NCI-H774 (cell line): ENCODE data around the gene ZNF839.
"Not testable (repeated sequence)": the region's sequence is repeated elsewhere in the genome, so short reads cannot be mapped to it uniquely, and the experiment has no call there.

ENCODE experiments used
- DNase-seq: peaks from one replicate; lab custom pipeline; 2025; lab: John Stamatoyannopoulos, UW

ZNF839 gene

DNA sequence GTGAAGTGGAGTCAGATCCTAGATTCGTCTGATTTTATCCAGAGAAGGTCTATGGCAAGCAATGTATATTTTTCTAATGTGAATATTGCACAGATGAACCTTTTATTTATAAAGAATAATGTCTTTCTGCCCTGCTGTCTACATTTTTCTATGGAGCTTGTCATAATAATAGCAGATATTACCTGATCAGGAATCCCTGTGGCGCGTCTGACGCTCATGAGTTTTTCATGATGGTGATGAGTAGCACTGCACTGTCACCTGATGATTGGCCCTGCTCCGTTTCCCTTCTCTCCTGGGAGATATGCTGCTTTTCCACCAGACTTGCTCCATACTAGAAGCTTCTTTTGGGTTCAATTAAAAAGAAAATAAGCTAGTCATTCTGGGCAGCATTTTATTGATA, 22.7 kb downstream of the ZNF839 start:
- no peak for DNase-seq

DNA sequence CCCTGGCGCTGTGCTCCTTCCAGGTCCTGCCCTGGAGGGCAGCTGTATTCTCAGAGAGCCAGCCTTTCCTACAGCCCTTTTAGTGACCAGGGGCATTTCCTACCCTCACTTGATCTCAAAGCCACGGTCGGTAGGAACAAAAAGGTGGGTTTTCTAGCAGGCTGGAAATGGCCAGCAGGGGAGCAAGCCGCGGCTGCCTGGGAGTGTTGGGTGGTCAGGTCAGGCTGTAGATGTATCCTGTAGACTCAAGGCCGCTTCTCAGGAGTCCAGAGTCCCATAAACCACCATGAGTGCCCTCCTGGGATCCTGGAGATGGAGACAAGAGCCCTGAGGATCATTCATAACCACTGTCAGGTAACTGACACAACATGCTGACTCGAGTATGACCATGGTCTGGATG, 24.5 kb downstream of the ZNF839 start:
- no peak for DNase-seq

DNA sequence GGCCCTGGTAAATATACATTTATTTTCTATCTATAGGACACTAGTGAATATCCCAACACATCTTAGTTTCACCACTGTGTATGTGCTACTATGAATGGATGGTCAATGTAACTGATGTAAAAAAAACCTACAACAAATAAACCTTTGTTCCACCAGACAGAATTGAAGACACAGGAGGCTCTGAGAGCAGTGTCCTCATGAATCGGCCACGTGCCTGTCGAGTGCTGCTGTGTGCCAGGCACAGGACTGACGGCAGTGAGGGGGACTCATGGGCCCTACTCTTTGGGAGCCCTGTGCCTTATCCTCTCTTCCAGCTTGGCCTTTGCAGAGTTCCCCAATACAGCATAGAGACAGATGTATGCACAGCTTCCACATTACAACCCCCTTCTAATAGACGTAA, 24.9 kb downstream of the ZNF839 start:
- no peak for DNase-seq

DNA sequence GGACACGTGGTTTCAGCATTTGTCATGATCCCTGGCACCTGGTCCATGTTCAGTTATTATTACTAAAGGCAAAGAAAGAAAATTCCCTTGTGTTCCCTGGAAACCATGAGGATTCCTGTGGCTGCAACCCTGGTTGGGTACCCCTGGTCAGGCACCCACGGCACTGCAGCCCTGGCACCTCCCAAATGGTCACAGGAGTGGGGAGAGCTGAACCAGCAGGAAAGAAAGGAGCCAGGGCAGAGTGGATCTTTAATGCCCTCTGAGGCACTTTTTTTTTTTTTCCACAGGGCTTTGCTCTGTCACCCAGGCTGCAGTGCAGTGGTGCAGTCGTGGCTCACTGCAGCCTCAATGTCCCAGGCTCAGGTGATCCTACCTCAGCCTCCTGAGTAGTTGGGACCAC, 25.7 kb downstream of the ZNF839 start:
- DNase-seq, result no peak

DNA sequence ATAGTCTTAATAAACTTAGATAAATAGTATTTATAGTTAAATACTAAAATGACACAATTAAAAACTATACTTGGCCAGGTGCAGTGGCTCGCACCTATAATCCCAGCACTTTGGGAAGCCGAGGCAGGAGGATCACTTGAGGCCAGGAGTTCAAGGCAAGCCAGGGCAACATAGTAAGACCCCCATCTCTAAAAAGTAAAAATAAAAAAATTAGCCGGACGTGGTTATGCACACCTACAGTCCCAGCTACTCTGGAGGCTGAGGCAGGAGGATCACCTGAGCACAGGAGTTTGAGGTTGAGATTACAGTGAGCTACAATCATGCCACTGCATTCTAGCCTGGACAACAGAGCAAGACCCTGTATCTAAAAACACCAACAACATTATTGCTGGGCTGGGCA, 27.1 kb downstream of the ZNF839 start:
- no peak for DNase-seq

DNA sequence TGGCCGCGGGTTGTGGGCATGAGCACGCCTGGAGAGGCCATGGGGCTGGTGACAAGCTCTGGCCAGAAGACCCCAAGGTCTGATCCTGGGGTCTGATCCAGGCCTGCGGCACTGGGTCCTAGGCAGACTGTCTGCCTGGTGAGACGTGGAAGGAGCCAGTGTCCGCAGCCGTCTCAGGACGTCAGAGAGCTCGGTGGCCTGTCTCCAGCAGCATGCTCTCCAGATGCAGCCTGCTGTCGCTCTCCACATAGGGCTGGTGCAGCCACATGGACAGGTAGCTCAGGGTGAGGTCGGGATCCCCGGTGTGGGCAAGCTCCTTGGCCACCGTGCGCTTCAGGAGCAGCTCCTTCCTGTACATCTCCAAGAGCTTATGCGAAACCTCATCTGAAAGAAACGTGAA, 28.8 kb downstream of the ZNF839 start:
- no peak for DNase-seq

DNA sequence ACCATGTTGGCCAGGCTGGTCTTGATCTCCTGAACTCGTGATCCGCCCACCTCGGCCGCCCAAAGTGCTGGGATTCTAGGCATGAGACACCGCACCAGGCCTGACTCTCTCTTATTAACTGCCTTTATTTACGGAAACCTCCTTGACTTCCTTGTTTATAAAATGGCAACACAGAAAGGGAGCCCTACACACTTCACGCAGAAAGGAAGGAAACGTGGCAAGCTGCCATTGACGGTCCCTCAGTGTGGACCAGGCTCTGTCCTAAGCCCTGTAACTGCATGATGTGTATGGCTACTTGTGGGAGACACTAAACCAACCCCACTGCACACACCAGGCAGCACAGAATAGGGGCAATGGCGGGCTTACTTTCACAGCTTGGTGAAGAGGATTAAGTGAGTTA, 31.5 kb downstream of the ZNF839 start:
- DNase-seq, result no peak

DNA sequence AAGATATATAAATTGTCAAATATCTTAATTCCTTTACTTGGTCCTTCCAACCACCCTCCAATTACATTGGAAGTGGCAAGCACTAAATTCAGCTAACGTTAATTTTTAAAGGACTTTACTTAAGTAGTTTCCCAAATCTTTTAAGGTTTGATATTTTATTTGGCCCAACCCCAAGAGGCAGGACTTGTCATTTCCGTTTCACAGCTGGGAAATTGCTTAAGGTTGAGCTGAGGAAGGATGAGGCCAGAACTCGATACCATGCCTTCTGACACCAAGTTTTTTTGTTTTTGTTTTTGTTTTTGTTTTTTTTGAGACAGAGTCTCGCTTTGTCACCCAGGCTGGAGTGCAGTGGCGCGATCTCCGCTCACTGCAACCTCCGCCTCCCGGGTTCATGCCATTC, 32.0 kb downstream of the ZNF839 start:
- DNase-seq, result not testable (repeated sequence)

DNA sequence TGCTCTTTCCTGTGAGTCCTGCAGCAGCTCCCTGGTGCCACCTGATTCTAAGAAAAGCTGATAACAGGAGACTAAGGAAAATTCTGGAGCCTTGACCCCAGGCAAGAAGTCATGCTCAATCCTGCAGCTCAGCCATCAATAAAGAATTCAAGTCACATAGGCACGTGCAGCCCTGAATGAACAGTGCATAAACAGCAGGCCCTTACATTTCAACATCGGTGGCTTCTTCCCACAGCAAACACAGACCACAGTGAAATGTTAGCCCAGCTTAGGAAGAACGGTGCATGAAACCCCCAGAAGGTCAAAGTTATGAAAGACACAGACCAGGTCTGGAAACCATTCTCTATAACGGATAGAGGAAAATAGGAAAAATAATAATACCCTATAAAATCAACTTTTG, 32.7 kb downstream of the ZNF839 start:
- no peak for DNase-seq

DNA sequence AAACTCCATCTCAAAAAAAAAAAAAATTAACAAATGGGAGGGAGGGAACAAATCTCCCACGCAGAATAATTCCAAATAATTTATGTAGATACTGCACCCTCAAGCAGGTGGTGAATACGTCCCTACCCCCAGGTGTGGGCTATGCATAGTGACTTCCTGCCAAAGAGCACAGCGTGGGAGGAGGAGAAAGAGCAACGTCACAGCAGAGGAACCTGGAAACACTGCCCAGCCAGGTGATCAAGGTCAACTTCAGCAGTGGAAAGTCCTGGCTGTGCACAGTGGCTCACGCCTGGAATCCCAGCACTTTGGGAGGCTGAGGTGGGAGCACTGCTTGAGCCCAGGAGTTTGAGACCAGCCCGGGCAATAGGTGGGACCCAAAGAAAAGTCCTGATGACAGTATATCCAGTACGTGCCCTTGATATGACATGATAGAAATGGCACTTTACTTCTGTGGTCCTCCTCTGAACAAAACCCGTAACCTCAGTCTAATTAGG, 33.6 kb downstream of the ZNF839 start:
- DNase-seq, result no peak

DNA sequence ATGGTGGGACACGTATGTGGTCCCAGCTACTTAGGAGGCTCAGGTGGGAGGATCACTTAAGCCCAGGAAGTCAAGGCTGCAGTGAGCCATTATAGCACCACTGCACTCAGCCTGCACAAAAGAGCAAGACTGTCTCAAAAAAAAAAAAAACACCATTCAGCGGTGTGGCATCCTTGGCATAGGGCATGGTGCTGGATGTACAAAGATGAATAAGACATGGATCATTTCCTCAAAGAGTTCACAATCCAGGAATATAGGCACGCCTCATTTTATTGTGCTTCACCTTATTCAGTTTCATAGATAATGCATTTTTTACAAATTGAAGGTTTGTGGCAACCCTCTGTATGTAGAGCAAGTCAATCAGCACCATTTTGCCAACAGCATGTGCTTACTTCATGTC, 36.7 kb downstream of the ZNF839 start:
- DNase-seq, result no peak

DNA sequence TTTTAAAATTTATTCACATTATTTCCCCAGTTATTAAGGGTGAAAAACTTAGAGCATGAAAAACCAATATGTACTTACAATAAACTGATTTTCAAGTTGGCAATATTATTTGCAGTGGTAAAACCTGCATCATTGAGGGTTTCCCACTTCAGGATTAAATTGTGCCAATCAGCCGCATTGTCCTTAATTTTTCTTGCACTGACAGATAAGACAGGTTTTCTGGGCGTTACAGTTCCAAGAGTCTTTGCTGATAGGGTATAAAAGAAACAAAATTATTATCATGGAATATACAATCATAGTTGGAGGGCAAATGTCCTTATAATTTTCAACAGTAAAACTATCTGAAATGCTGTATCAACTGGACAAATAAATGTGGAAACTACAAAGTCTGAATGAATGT, 39.8 kb downstream of the ZNF839 start:
- DNase-seq, result no peak

DNA sequence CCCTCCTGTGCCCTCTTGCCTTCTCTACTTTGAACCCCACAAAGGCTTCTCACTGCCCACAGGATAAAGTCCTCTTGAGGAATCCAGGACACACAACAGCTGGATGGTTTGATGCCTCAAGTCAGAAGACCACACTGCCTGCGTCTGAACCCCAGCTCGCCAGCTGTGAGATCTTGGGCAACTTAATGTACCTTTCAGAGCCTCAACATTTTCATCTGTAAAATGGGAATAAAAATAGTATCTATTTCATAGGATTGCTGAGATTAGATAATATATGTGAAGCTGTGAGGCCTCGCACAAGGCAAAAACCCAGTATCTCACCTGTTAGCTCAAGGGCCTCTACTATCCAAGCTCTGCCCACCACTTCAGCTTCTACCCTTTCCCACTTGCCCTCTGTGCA, 40.8 kb downstream of the ZNF839 start:
- DNase-seq, result no peak

DNA sequence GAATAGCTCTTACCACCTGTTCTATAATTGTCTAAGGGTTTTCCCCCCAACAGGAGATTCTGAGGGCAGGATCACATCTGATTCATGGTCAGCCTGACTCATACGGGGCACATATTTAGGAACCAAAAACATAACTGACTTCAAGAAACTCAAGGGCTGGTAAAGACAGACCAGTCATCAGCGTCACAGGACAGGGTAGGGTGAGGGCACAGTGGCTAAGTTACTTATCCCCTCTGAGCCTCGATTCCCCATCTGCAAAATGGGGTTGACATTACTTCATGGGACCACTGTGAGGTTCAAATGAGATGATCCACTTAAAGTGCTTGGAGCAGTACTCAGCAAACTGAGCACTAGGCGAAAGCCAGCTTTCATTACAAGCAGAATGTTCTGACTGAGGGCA, 42.5 kb downstream of the ZNF839 start:
- no peak for DNase-seq

DNA sequence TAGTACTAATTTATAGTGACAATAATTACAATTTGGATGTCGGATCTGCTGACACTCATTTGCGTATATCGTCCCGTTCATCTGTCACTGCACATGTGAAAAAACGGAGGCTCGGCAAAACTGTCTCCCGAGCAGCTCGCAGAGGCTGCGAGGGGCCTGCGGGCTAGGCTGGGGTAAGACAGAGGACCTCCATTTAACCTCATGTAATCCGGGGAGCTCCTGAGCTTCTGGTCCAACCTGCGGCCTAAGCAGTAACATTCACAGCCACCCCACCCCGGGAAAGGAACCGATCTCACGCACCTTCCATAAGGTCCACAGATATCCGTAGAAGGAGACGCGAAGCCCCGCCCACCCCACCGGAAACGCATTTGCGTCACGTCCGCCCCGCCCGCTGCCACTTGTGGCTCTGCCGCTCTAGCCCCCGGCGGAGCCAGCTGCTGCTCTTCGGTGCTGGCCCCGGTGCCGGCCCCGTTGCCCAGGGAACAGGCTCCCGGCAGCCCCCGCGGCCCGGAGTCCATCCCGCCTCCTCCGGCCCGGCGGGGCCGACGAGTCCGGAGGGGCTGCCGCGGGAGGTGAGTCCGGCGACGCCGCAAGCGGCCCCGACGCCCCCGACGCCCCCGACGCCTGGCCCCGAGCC, 43.1 kb downstream of the ZNF839 start, which contains the start of the genes CINP and TECPR2:
Gene CINP, minus strand, starts transcription at position 346 of the 637 bp plus-strand sequence. Its CDS starts 39 bp downstream, at position 307.
Gene TECPR2, plus strand, starts transcription at position 397 of the 637 bp plus-strand sequence. CDS start 13,781 bp downstream, outside the sequence.
- peak; percentile 95 for DNase-seq

DNA sequence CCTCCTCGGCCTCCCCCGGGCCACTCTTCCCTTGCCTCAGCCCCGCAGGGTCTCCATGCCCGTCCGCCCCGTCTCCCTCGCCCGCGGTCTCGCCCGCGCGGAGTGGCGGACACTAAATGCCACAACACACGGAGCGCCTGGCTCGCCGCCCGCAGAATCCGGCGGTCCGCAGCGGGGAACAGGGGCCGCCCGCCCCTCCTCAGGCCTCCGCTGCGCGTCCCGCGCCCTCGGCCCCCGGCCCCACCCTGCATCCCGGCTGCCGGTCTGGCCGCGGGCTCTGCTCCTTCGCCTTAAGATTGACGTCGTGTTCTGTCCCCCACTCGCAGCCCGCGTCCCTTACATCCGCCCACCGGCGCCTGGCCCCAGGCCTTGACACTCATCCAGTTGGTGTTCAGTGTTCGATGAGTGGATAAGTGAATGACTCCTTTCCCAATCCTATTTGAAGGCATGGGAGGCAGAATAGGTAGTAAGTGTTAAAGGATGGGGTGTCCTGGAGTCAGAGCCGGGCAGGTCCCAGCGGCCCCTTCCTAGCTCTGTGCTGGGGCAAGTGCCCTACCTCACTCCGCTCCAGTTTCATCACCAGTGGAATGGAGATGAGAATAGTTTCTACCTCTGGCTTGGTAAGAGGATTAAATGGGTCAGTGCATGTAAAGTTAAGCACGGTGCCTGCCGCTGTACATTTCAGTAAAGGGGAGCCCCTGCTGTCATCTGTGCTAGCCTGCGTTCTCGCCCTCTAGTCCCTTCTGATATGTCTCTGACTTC, 43.8 kb downstream of the ZNF839 start:
- no peak for DNase-seq

DNA sequence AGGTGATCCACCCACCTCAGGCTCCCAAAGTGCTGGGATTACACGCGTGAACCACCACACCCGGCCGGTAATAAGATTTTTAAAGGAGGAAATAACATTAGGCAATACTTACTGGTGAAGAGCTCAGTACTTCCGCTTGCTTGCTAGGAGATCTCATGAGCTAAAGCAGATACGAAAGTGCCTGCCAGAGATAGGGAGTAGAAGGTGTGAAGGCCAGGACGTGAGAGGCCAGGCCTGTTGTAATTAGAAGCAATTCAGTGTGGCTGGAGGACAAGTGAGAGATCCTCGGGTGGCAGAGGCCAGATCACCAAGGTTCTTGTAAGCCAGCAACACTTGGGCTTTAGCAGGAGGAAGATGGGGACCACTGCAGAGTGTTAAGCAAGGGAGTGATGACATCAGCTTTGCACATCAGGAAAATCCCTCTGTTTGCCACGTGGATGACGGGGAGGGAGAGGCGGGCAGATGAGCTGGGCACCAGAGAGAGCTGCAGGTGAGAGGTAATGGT, 50.8 kb downstream of the ZNF839 start:
- DNase-seq, result no peak

DNA sequence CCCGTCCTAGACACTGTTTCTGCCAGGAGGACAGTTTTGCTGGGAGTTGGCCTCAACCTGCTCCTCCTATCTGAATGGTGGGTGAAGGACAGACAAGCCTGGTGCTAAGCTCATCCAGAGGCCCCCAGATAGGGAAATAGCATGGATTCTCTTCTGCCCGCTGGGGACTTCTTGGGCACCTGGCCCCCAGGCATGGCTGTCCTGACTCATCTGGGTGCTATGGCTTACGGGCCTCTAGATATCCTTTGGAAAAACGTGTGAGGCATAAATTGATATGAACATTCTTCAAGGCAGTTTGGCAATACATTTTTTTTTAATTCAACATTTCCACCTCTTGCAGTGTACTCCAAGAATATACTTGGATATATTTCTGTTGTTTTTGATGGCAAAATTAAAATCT, 51.8 kb downstream of the ZNF839 start:
- DNase-seq, result no peak

DNA sequence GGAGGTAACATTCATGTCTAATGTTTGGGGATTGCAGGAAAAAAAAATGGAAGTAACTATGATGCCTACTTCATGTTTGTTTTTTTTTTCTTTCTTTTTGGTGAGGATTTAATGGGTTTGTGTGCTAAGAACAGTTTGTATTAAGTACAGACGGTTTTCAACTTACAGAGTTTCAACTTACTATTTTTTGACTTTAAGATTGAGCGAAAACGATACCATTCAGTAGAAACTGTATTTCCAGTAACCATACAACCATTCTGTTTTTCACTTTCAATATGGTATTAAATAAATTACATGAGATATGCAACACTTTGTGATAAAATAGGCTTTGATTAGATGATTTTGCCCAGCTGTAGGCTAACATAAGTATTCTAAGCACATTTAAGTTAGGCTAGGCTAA, 53.6 kb downstream of the ZNF839 start:
- DNase-seq, result no peak

DNA sequence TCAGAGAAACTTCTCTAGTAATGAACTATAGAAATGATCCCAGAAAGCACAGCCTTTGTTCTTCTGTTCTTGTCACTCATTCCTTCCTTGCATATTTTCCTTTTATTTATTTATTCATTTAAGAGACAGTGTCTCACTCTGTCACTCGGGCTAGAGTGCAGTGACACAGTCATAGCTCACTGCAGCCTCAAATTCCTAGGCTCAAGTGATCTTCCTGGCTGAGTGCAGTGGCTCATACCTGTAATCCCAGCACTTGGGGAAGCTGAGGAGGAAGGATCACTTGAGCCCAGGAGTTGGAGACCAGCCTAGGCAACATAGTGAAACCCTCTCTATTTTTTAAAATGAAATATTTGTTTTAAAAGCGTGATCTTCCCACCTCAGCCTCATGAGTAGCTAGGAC, 54.7 kb downstream of the ZNF839 start:
- DNase-seq, result no peak

DNA sequence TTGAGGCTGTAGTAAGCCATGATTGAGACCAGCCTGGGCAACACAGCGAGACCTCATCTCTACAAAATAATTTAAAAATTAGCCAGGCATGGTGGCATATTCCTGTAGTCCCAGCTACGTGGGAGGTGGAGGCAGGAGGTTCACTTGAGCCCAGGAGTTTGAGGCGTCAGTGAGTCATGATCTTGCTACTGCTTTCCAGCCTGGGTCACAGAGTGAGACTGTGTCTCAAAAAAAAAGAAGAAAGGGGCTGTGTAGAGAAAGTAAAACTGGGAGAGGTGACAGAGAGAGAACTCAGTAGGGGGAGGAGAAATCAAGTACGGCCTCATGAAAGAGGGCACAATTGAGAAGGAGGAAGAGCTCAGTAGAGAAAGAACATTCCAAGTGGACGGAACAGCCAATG, 55.6 kb downstream of the ZNF839 start:
- DNase-seq, result no peak

DNA sequence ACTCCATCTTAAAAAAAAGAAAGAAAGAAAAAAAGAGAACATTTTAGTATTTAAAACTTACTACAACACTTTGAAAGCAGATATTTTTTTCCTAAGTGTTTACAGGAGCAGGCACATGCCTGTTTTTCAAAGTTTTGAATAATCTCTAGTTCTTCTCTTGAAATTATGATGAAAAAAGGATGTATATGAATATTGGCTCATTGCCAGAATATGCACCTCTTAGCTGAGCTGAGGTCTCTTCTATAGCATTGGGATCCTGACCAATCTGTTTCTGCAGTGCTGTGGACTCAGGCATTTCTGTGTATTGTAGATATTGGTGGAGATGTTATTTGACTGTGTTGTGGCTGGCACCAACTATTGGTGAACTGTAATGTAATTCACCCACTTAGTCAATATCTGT, 58.1 kb downstream of the ZNF839 start:
- no peak for DNase-seq

DNA sequence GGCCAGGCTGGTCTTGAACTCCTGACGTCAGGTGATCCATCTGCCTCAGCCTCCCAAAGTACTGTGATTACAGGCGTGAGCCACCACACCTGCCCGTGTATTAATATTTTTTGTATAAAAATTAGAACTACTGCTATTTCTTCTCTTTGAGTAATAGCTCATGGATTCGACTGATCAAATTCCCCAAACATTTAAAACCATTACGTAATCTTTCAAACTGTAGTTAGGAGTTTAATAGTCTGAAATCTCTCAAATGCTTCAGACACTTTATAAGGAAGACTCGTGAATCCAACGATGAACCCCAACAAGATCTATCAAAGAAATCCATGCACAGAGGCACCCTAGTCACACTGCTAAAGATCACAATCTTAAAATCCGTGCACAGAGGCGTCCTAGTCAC, 59.3 kb downstream of the ZNF839 start:
- no peak for DNase-seq
